Gastrocnemius medialis (tissue), 4 donors: ENCODE results near the gene CAPZA2.

ENCODE experiments used
- POLR2A ChIP-seq, 2 donors: fragments of 450-650 bp; IDR thresholded peaks; one replicate each; pipeline ENCODE4 v1.6.1; 2017; ENCODE audit warnings: antibody characterized with exemption in 2 of 2, mild to moderate bottlenecking in 2 of 2, moderate library complexity in 2 of 2
- TF ChIP-seq, protein P1 (sequence below), 5 experiments: fragments of 450-650 bp in 3 of 5; fragments of 200-600 bp in 2 of 5; sonication (generic) in 2 of 5; IDR thresholded peaks in 4 of 5; conservative IDR thresholded peaks in 1 of 5; 1 replicate in 4 of 5; 2 replicates in 1 of 5; pipeline ENCODE4 v1.5.1; 2016 to 2019; ENCODE audit warnings: antibody characterized with exemption in 5 of 5, mild to moderate bottlenecking in 3 of 5, moderate library complexity in 3 of 5

DNA sequence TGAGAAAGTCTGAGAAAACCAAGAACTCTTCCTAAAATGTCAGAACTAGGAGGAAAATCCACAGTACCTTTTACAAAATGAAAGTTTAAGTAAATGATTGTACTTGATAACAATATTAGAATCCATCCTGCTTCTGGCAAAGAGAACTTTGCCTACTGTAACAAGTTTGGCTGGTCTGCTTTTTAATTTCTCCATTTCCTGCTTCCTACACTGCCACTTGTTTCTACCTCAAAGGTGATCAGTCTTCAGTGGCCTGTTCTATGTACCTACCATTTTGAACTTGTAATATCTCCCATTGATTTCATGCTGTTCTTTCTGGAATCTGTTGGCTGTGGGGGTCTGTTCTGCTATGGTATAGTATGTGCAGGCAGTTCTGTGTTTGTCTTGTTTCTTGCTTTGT lies 32.9 kb upstream of the CAPZA2 start:
- TF ChIP-seq, protein P1, sequence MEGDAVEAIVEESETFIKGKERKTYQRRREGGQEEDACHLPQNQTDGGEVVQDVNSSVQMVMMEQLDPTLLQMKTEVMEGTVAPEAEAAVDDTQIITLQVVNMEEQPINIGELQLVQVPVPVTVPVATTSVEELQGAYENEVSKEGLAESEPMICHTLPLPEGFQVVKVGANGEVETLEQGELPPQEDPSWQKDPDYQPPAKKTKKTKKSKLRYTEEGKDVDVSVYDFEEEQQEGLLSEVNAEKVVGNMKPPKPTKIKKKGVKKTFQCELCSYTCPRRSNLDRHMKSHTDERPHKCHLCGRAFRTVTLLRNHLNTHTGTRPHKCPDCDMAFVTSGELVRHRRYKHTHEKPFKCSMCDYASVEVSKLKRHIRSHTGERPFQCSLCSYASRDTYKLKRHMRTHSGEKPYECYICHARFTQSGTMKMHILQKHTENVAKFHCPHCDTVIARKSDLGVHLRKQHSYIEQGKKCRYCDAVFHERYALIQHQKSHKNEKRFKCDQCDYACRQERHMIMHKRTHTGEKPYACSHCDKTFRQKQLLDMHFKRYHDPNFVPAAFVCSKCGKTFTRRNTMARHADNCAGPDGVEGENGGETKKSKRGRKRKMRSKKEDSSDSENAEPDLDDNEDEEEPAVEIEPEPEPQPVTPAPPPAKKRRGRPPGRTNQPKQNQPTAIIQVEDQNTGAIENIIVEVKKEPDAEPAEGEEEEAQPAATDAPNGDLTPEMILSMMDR (IDR thresholded peaks at IDR 0.05 in 4 of 5, conservative IDR thresholded peaks at IDR 0.05 in 1 of 5): no peak
- no peak for TF ChIP-seq POLR2A (IDR thresholded peaks at IDR 0.05)
